Karpas-422 (cell line): ENCODE data around the gene TSKU. TPM values are rescaled to one million over a fixed set of nuclear protein-coding genes. Genes with fewer than 3 reads are reported as not detected.

ENCODE experiments used
- DNase-seq: peaks from one replicate; pipeline ENCODE4 v3.0.0-alpha.2; 2015
- H2AFZ ChIP-seq: fragments of 200-600 bp; sonication (generic); 2 replicates; pipeline ENCODE4 v1.6.1; 2014; ENCODE audit warnings: antibody characterized with exemption, low read length, mixed read lengths
- H3K27ac ChIP-seq: fragments of 200-600 bp; sonication (generic); 2 replicates; pipeline ENCODE4 v1.5.1; 2014; ENCODE audit warnings: mild to moderate bottlenecking, low read length, moderate library complexity
- H3K27me3 ChIP-seq: fragments of 200-600 bp; sonication (generic); 2 replicates; pipeline ENCODE4 v1.6.1; 2014; ENCODE audit warnings: low read length, mixed read lengths
- H3K36me3 ChIP-seq: fragments of 200-600 bp; sonication (generic); 2 replicates; pipeline ENCODE4 v1.6.1; 2014; ENCODE audit warnings: low read length, mixed read lengths; ENCODE audit not compliant: insufficient read depth
- H3K4me1 ChIP-seq: fragments of 200-600 bp; sonication (generic); 2 replicates; pipeline ENCODE4 v1.6.1; 2014; ENCODE audit warnings: mild to moderate bottlenecking, low read length, mixed read lengths
- H3K4me2 ChIP-seq: fragments of 200-600 bp; sonication (generic); 2 replicates; pipeline ENCODE4 v1.6.1; 2014; ENCODE audit warnings: low read length, low read depth, mild to moderate bottlenecking; ENCODE audit not compliant: poor library complexity, severe bottlenecking
- H3K4me3 ChIP-seq: fragments of 200-600 bp; sonication (generic); 2 replicates; pipeline ENCODE4 v1.5.1; 2014; ENCODE audit warnings: mild to moderate bottlenecking, antibody characterized with exemption, low read length, mixed read lengths
- H3K79me2 ChIP-seq: fragments of 200-600 bp; sonication (generic); 2 replicates; pipeline ENCODE4 v1.6.1; 2014; ENCODE audit warnings: mild to moderate bottlenecking, low read length, mixed read lengths
- H3K9ac ChIP-seq: fragments of 200-600 bp; sonication (generic); 2 replicates; pipeline ENCODE4 v1.6.0; 2014; ENCODE audit warnings: low read length
- H3K9me2 ChIP-seq: fragments of 200-600 bp; sonication (generic), shearing (Covaris generic); replicated peaks from 2 replicates; pipeline ENCODE4 v1.6.0; 2014; ENCODE audit warnings: mild to moderate bottlenecking, low read length, moderate library complexity; ENCODE audit not compliant: insufficient read depth
- H3K9me3 ChIP-seq: fragments of 300-700, 200-600 bp; sonication (generic); 2 replicates; pipeline ENCODE4 v1.6.1; 2014; ENCODE audit warnings: low read length, mixed read lengths
- H4K20me1 ChIP-seq: fragments of 200-600 bp; sonication (generic); 2 replicates; pipeline ENCODE4 v1.6.1; 2014; ENCODE audit warnings: mild to moderate bottlenecking, antibody characterized with exemption, low read length, low read depth; ENCODE audit not compliant: insufficient read depth
- total RNA-seq: library from RNA; depleted of rRNA; stranded (reverse); fragments of >200 nt; shearing (Covaris generic); gene quantifications from 2 replicates; pipeline ENCODE4 v1.2.3, GENCODE V29; 2014; ENCODE audit warnings: low replicate concordance

The TSKU gene
- total RNA-seq, 1 experiment from 2014 or later = not detected

- no peak for DNase-seq
- H3K9me3 ChIP-seq = no peaks in the 10 kb centered on the region
- no peak overlapping the region for H3K9ac ChIP-seq
- H3K27me3 ChIP-seq = no peaks in the 10 kb centered on the region
- H4K20me1 ChIP-seq = no peaks in the 10 kb centered on the region
- no peak overlapping the region for H2AFZ ChIP-seq
- no peak overlapping the region for H3K4me2 ChIP-seq
- no peak overlapping the region for H3K4me3 ChIP-seq
- no peaks in the 10 kb centered on the region for H3K9me2 ChIP-seq
- no peaks in the 10 kb centered on the region for H3K79me2 ChIP-seq
- no peaks in the 10 kb centered on the region for H3K4me1 ChIP-seq
- no peaks in the 10 kb centered on the region for H3K36me3 ChIP-seq
- H3K27ac ChIP-seq = no peak overlapping the region
Measured at GRCh38 chr11:76758311-76758710, 24.8 kb upstream of the TSKU start.

DNA sequence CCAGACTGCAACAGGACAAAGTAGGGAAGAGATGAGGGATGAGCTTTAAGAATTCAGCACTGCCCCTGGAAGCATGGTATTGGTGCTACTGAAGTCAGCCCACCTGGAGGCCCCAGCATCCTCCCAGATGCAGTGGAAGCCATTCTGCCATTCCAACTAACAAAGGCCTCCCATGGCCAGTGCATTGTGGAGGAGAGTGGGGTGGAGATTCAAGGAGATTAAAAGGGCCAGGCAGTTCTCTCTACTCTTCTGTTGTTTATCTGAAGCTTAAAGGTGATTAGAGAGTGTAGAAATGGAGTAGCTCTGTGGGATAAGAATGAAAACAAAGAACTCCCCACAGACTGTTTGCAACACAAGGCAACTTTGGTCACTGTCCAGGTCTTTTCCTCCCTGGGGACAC lies 24.1 kb upstream of the TSKU start:
- no peaks in the 10 kb centered on the region for H3K4me1 ChIP-seq
- no peak overlapping the region for H2AFZ ChIP-seq
- no peaks in the 10 kb centered on the region for H3K9me2 ChIP-seq
- no peak overlapping the region for H3K27ac ChIP-seq
- no peak overlapping the region for H3K9ac ChIP-seq
- H3K79me2 ChIP-seq = no peaks in the 10 kb centered on the region
- H3K4me2 ChIP-seq = no peak overlapping the region
- H3K4me3 ChIP-seq = no peak overlapping the region
- H4K20me1 ChIP-seq = no peaks in the 10 kb centered on the region
- H3K9me3 ChIP-seq = no peaks in the 10 kb centered on the region
- H3K27me3 ChIP-seq = no peaks in the 10 kb centered on the region
- H3K36me3 ChIP-seq = no peaks in the 10 kb centered on the region
- no peak for DNase-seq

DNA sequence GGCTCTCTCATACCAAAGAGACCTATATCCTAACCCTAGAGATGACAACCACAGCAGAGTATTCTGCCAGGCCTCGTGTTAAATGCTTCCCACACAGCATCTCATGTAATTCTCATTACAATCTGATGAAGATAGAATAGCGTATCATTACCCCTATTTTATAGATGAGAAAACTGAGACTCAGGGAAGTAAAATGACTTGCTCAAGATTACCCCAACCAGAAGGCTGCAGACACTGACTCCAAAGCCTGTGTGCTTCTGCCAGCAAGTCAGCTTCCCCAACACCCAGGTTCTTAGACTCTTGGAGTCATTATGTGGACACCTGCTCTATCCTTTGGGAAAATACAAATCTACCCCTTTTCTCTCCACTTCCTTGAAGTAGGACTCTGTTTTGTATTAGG lies 23.6 kb upstream of the TSKU start:
- Histone ChIP-seq H3K4me2 (no peak overlapping the region), H3K9ac (no peak overlapping the region), H3K79me2 (no peaks in the 10 kb centered on the region), H3K27me3 (no peaks in the 10 kb centered on the region), H3K4me1 (no peaks in the 10 kb centered on the region), H3K9me3 (no peaks in the 10 kb centered on the region), H3K4me3 (no peak overlapping the region), H2AFZ (no peak overlapping the region), H4K20me1 (no peaks in the 10 kb centered on the region), H3K27ac (no peak overlapping the region), H3K9me2 (no peaks in the 10 kb centered on the region), H3K36me3 (no peaks in the 10 kb centered on the region)
- no peak for DNase-seq

GRCh38 chr11:76760236-76760635 lies 22.9 kb upstream of the TSKU start:
- no peak for DNase-seq
- H3K9me2 ChIP-seq = no peaks in the 10 kb centered on the region
- H3K4me1 ChIP-seq = no peaks in the 10 kb centered on the region
- no peaks in the 10 kb centered on the region for H3K9me3 ChIP-seq
- no peak overlapping the region for H3K9ac ChIP-seq
- no peak overlapping the region for H3K4me3 ChIP-seq
- H3K27me3 ChIP-seq = no peaks in the 10 kb centered on the region
- no peak overlapping the region for H3K4me2 ChIP-seq
- no peaks in the 10 kb centered on the region for H4K20me1 ChIP-seq
- H3K27ac ChIP-seq = no peak overlapping the region
- H3K36me3 ChIP-seq = no peaks in the 10 kb centered on the region
- no peak overlapping the region for H2AFZ ChIP-seq
- no peaks in the 10 kb centered on the region for H3K79me2 ChIP-seq

DNA sequence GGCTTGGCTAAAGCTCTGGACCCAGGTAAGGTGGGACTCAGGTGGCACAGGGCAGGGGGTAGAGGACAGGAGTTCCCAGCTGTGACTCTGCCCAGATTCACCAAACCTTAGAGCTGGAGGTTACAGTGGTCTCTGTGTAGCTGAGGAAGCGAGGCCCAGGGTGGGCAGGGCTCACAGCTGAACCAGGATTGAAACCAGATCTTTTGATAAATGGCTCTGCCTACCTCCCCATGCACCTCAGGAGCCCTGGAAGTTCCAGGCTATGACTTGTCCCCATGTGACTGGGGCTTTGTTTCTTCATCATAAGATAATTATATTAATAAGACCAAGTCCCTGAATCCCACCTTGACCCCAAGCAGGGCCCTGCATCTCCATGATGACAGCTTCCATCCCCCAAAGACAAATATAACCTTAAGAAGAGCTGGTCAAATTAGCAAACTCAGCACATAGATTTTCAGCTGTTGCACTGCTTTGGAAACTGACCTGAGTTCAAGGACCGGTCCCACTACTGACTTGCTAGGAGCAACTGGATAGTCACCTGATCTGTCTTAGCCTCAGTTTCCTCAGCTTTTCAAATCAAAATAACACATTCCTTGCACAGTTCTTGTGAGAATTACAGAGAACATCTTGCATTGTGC lies 21.3 kb upstream of the TSKU start:
- H3K27ac ChIP-seq = no peak overlapping the region
- H3K4me2 ChIP-seq = no peak overlapping the region
- H4K20me1 ChIP-seq = no peaks in the 10 kb centered on the region
- H3K4me1 ChIP-seq = no peaks in the 10 kb centered on the region
- H3K79me2 ChIP-seq = no peaks in the 10 kb centered on the region
- H2AFZ ChIP-seq = no peak overlapping the region
- no peak overlapping the region for H3K9ac ChIP-seq
- no peaks in the 10 kb centered on the region for H3K27me3 ChIP-seq
- no peaks in the 10 kb centered on the region for H3K36me3 ChIP-seq
- DNase-seq = no peak
- H3K9me2 ChIP-seq = no peaks in the 10 kb centered on the region
- no peaks in the 10 kb centered on the region for H3K9me3 ChIP-seq
- H3K4me3 ChIP-seq = no peak overlapping the region

- H3K4me1 ChIP-seq = no peaks in the 10 kb centered on the region
- no peaks in the 10 kb centered on the region for H3K36me3 ChIP-seq
- H3K9me3 ChIP-seq = no peaks in the 10 kb centered on the region
- H3K4me3 ChIP-seq = no peak overlapping the region
- H3K79me2 ChIP-seq = no peaks in the 10 kb centered on the region
- no peaks in the 10 kb centered on the region for H3K9me2 ChIP-seq
- no peak overlapping the region for H3K9ac ChIP-seq
- no peaks in the 10 kb centered on the region for H3K27me3 ChIP-seq
- no peak overlapping the region for H3K4me2 ChIP-seq
- DNase-seq = no peak
- H4K20me1 ChIP-seq = no peaks in the 10 kb centered on the region
- no peak overlapping the region for H2AFZ ChIP-seq
- H3K27ac ChIP-seq = no peak overlapping the region
Measured at GRCh38 chr11:76762356-76762752, 20.8 kb upstream of the TSKU start.

DNA sequence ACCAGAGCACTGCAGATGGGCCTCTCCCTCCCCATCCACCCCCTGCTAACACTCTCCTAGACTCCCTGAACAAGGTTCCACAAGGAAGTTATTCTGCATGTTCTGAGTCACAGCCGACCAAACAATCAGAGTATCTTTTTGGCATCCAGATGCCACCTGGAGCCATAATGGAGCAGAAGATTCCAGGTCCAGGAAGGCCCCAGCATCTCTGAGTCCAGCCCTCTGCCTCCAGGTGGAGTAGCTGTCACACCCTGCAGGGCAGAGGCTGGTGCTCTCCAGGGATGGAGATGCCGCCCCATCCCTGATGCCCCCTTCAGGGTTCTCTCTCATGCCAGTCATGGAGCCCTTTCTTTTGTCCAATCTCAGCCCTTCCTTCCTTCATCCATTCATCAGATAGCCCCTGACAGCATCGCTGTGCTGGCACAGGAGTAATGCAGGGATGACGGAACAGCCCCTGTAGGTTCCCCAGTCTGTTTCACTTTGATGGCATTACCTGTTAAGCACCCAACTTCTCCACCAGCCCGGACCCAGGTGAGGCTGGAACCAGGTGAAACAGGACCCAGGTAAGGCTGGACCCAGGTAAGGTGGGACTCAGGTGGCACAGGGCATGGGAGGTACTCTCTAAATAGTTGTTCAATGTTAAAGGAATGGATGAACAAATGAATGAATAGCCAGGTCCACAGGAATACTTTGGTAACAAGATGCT lies 20.1 kb upstream of the TSKU start:
- H3K4me1 ChIP-seq = no peaks in the 10 kb centered on the region
- H3K9me3 ChIP-seq = no peaks in the 10 kb centered on the region
- no peak overlapping the region for H2AFZ ChIP-seq
- DNase-seq = no peak
- H3K9me2 ChIP-seq = no peaks in the 10 kb centered on the region
- H3K27me3 ChIP-seq = no peaks in the 10 kb centered on the region
- no peak overlapping the region for H3K27ac ChIP-seq
- no peak overlapping the region for H3K9ac ChIP-seq
- H3K36me3 ChIP-seq = no peaks in the 10 kb centered on the region
- H3K79me2 ChIP-seq = no peaks in the 10 kb centered on the region
- H4K20me1 ChIP-seq = no peaks in the 10 kb centered on the region
- H3K4me2 ChIP-seq = no peak overlapping the region
- no peak overlapping the region for H3K4me3 ChIP-seq

- no peaks in the 10 kb centered on the region for H4K20me1 ChIP-seq
- no peak overlapping the region for H3K4me2 ChIP-seq
- no peaks in the 10 kb centered on the region for H3K9me2 ChIP-seq
- H3K4me1 ChIP-seq = no peaks in the 10 kb centered on the region
- no peak overlapping the region for H3K9ac ChIP-seq
- H3K27ac ChIP-seq = no peak overlapping the region
- H3K79me2 ChIP-seq = no peaks in the 10 kb centered on the region
- H2AFZ ChIP-seq = no peak overlapping the region
- H3K27me3 ChIP-seq = no peaks in the 10 kb centered on the region
- H3K36me3 ChIP-seq = no peaks in the 10 kb centered on the region
- H3K4me3 ChIP-seq = no peak overlapping the region
- DNase-seq = no peak
- H3K9me3 ChIP-seq = no peaks in the 10 kb centered on the region
Measured at GRCh38 chr11:76763573-76764346, 19.4 kb upstream of the TSKU start.
